Measurements from ENCODE around the gene S100A4.

Gene S100A4

DNA sequence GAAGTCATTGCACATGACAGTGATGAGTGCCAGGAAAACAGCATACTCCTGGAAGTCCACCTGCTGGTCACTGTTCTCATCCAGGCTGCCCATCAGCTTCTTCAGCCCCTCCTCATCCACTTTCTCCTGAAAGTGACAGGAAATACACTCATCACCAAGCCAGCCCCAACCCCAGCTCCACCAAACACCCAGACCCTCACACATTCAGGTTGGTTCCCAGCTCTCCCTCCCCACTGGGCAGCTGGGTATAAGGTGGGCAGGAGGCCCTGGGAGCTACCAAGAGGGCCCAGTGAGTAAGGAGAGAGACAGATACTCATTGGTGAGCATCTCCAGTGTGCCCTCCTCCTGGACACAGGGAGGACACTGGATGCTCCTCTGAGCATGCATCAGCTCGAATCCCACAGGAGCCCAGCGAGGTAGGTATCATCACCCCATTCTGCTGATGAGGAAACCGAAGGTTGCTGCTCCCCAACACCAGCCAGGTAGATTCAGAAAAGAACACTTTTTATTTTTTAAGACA, 15.9 kb upstream of the S100A4 start:
- H3K4me3 ChIP-seq (ENCODE audit: low read depth, low read length) = no peak overlapping the region
- TF ChIP-seq, protein P1, sequence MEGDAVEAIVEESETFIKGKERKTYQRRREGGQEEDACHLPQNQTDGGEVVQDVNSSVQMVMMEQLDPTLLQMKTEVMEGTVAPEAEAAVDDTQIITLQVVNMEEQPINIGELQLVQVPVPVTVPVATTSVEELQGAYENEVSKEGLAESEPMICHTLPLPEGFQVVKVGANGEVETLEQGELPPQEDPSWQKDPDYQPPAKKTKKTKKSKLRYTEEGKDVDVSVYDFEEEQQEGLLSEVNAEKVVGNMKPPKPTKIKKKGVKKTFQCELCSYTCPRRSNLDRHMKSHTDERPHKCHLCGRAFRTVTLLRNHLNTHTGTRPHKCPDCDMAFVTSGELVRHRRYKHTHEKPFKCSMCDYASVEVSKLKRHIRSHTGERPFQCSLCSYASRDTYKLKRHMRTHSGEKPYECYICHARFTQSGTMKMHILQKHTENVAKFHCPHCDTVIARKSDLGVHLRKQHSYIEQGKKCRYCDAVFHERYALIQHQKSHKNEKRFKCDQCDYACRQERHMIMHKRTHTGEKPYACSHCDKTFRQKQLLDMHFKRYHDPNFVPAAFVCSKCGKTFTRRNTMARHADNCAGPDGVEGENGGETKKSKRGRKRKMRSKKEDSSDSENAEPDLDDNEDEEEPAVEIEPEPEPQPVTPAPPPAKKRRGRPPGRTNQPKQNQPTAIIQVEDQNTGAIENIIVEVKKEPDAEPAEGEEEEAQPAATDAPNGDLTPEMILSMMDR (IDR thresholded peaks at IDR 0.05; ENCODE audit: low read depth, low read length) = no peak
- in situ Hi-C loops (cut with HindIII; ENCODE audit: low sequenced_read_pairs) = no loop called here
- DNase-seq (ENCODE audit: low read depth, low spot score) = no peak

DNA sequence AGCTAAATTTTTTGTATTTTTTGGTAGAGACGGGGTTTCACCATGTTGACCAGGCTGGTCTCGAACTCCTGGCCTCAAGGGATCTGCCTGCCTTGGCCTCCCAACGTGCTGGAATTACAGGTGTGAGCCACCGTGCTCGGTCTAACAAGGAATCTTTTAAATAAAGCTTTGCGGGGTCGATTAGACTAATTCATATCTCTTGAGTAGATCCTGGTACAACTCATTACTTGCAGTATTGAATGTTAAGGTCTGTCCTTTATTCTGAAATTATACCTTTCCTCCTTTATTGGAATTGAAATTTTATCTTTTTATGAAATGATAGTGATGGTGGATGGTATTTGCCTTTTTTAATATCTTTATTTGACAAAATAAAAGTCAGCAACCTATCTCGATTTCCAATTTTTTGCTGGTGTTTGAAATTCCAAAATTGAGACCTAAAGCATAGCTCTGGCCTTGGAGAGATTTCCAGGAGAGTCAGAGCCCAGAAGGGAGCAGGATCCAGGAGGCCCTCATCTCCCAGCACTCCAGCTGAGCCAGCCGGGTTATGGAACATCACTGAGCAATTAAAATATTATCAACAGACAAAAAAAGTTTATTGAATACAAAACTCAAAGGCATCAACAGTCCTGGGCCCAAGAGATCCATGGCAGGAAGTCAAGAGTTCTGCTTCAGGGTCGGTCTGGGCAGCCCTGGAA, 15.3 kb upstream of the S100A4 start:
- TF ChIP-seq, protein P1 (IDR thresholded peaks at IDR 0.05; ENCODE audit: low read depth, low read length) = no peak
- H3K4me3 ChIP-seq (ENCODE audit: low read depth, low read length) = no peak overlapping the region
- in situ Hi-C loops (cut with HindIII; ENCODE audit: low sequenced_read_pairs) = no loop called here
- no peak for DNase-seq (ENCODE audit: low read depth, low spot score)

DNA sequence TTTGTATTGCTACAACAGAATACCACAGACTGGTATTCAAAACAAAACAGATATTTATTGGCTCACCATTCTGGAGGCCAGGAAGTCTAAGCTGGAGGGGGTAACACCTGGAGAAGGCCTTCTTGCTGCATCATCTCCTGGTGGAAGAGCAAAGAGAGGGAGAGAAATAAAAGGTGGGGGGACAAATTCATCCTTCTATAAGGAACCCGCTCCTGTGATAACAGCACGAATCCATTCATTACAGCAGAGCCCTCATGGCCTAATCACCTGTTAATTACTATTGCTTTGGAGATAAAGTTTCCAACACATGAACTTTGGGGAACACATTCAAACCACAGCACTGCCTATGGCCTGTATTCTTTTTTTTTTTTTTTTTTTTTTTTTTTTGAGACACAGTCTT, 14.6 kb upstream of the S100A4 start:
- in situ Hi-C loops (cut with HindIII; ENCODE audit: low sequenced_read_pairs) = no loop called here
- TF ChIP-seq, protein P1 (IDR thresholded peaks at IDR 0.05; ENCODE audit: low read depth, low read length) = no peak
- DNase-seq (ENCODE audit: low read depth, low spot score) = no peak
- H3K4me3 ChIP-seq (ENCODE audit: low read depth, low read length) = no peak overlapping the region

GRCh38 chr1:153557877-153558276, 12.3 kb upstream of the S100A4 start:
- in situ Hi-C loops (cut with HindIII; ENCODE audit: low sequenced_read_pairs) = no loop called here
- H3K4me3 ChIP-seq (ENCODE audit: low read depth, low read length) = no peak overlapping the region
- no peak for DNase-seq (ENCODE audit: low read depth, low spot score)
- TF ChIP-seq, protein P1 (IDR thresholded peaks at IDR 0.05; ENCODE audit: low read depth, low read length) = no peak

DNA sequence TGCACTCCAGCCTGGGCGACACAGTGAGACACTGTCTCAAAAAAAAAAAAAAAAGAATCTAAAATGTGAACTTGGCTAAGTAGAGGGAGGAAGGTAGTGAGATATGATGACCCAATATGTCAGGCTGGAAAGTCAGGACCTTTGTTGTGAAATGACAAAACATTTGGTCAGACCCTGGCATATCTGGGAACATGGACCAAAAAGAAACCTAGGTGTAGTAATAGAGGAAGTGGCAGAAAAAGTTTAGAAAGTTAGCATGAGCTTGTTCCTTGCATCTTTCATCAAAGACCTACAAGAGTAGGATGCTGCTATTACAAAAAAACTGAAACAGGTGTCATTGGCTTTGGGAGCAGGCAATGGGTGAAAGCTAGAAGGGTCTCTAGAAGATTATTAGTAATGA, 10.7 kb upstream of the S100A4 start:
- no peak for DNase-seq (ENCODE audit: low read depth, low spot score)
- TF ChIP-seq, protein P1 (IDR thresholded peaks at IDR 0.05; ENCODE audit: low read depth, low read length) = no peak
- H3K4me3 ChIP-seq (ENCODE audit: low read depth, low read length) = no peak overlapping the region
- in situ Hi-C loops (cut with HindIII; ENCODE audit: low sequenced_read_pairs) = no loop called here

DNA sequence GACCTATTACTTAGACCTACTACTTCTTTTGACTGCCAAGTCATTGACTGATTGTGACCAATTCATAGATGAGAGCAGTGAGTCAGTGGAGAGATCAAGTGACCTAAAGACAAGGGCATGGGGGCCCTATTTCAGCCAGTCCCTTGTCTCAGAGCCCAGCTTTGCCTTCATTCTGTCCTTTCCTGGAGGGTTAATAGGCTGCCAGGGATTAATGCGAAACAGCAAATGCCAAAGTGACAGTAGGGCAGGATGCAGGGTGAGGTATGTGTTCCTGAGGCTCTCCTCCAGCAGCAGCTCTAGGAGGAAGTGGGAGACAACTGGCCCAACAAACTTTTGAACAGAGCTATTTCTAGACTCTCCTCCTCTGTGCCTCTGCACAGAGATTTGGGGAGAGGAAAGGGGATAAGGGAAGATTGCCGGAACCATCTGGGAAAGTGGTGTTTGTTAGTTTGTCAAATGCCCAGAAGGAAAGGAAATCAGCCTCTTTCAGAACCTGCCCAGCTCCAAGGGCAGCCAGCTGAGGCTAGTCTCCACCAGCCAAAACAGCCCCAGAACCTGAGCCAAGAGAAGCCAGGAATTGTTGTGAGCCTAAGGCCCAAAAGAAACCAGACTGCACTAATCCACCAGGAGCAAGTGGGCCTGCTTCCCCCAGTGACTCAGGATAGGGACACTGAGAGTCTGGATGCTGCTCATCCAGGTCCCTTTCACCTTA, 8.4 kb upstream of the S100A4 start:
- in situ Hi-C loops (cut with HindIII; ENCODE audit: low sequenced_read_pairs) = no loop called here
- H3K4me3 ChIP-seq (ENCODE audit: low read depth, low read length) = no peak overlapping the region
- TF ChIP-seq, protein P1 (IDR thresholded peaks at IDR 0.05; ENCODE audit: low read depth, low read length) = no peak
- no peak for DNase-seq (ENCODE audit: low read depth, low spot score)
